Natural killer cell (primary cell): ENCODE measurements around the gene IRF2BPL. TPM values are rescaled to one million over a fixed set of nuclear protein-coding genes. Genes with fewer than 3 reads are reported as not detected.

Experiments used
- ATAC-seq, 3 donors: fragments of 150-1000 bp in 2 of 3; fragments of 200-7000 bp in 1 of 3; cut with Tn5 transposase; 1 replicate in 1 of 3; 2 replicates in 2 of 3; pipeline ENCODE4 v1.10.0; 2021; ENCODE audit warnings: mild to moderate bottlenecking in 2 of 3, moderate library complexity in 2 of 3
- DNase-seq, 2 donors: peaks; one replicate each; pipeline versions ENCODE4 v3.0.0 to v3.0.0-alpha.2; 2013 to 2021; ENCODE audit warnings: mixed read lengths in 1 of 2
- H3K27ac ChIP-seq: one replicate; pipeline ENCODE4 v1.5.1; 2013; ENCODE audit warnings: mild to moderate bottlenecking, low read length
- H3K27me3 ChIP-seq: one replicate; pipeline ENCODE4 v1.6.1; 2013; ENCODE audit warnings: low read length; ENCODE audit not compliant: control insufficient read depth, insufficient read depth
- H3K36me3 ChIP-seq: one replicate; pipeline ENCODE4 v1.6.1; 2013; ENCODE audit warnings: low read length; ENCODE audit not compliant: control insufficient read depth, insufficient read depth
- H3K4me1 ChIP-seq: one replicate; pipeline ENCODE4 v1.6.1; 2013; ENCODE audit warnings: low read length; ENCODE audit not compliant: control insufficient read depth, insufficient read depth
- H3K4me3 ChIP-seq: one replicate; pipeline ENCODE4 v1.5.1; 2013; ENCODE audit warnings: low read length
- H3K9me3 ChIP-seq: one replicate; pipeline ENCODE4 v1.6.1; 2013; ENCODE audit warnings: low read length; ENCODE audit not compliant: control insufficient read depth, insufficient read depth
- H3K27ac Mint-ChIP-seq, 2 donors: one replicate each; pipeline ENCODE4 v1.8.0; 2022; ENCODE audit warnings: mild to moderate bottlenecking in 2 of 2, mixed read lengths in 2 of 2, moderate library complexity in 1 of 2
- H3K27me3 Mint-ChIP-seq, 2 donors: one replicate each; pipeline ENCODE4 v1.8.0; 2022; ENCODE audit warnings: low read depth in 2 of 2, mixed read lengths in 2 of 2
- H3K36me3 Mint-ChIP-seq: one replicate; pipeline ENCODE4 v1.8.0; 2022; ENCODE audit warnings: mixed read lengths
- H3K4me1 Mint-ChIP-seq, 2 donors: one replicate each; pipeline ENCODE4 v1.8.0; 2022; ENCODE audit warnings: mixed read lengths in 2 of 2
- H3K4me3 Mint-ChIP-seq: one replicate; pipeline ENCODE4 v1.8.0; 2022; ENCODE audit warnings: mild to moderate bottlenecking, moderate library complexity, mixed read lengths
- H3K9me3 Mint-ChIP-seq, 2 donors: one replicate each; pipeline ENCODE4 v1.8.0; 2022; ENCODE audit warnings: mixed read lengths in 2 of 2
- WGBS: methylation state at CpG from one replicate; pipeline ENCODE4 v1.1.7; 2013; ENCODE audit warnings: missing lambda C conversion rate; ENCODE audit not compliant: insufficient coverage; 5-methylcytosine and 5-hydroxymethylcytosine counted together
- intact Hi-C: fragments of 100-400 bp; cut with micrococcal nuclease; formaldehyde crosslinking; loops from one replicate; pipeline ENCODE4 v1.14.2; 2022
- total RNA-seq, 4 donors: library from RNA; stranded (reverse); fragments of 120-200 nt in 1 of 4; gene quantifications; one replicate each; pipeline versions ENCODE4 v1.2.3 to v1.2.4, GENCODE V29; 2013 to 2022
- TF ChIP-seq, protein P1 (sequence below): fragments of 200-600 bp; IDR thresholded peaks from one replicate; pipeline ENCODE4 v1.8.0; 2022; ENCODE audit warnings: antibody characterized with exemption

IRF2BPL gene
- total RNA-seq, 3 donors from 2014 or later (not counting 1 experiment from before 2014, with no cell fraction given): 39.3 to 46.5 (median 46.3) TPM

DNA sequence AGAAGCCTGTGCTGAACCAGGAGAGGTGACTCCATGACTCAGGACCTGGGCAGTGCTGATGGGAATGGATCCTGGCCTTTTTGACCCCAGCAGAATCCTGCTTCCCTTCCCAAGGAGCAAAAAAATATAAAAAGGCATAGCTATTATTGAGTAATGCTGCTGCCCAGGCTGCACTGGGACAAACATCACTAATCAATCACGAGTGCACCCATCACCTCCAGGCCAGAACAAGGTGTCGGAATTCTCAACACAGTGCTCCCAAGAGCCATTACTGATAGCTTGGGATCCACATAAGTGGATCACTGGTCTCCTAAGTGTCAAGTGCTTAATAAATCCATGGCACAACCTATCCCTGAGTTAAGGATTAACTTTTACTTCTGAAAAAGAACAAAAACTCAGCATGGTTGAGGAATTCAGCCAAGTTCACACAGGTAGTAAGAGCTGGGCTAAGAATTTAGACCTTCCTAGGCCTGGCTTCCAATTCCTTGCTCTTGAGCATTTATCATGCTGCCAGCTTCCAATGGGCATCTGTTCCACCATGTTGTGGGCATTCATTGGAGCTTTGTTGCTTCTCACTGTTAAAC lies 31.9 kb downstream of the IRF2BPL start:
- Mint-ChIP-seq H3K9me3 (no peaks in the 10 kb centered on the region), H3K27ac (no peak overlapping the region), H3K36me3 (no peaks in the 10 kb centered on the region), H3K4me3 (no peak overlapping the region), H3K4me1 (peaks cover 0 to 8% of the 10 kb centered on the region in 2 donors), H3K27me3 (peaks cover 0 to 8% of the 10 kb centered on the region in 2 donors)
- H3K4me3 ChIP-seq: no peak overlapping the region
- no peaks in the 10 kb centered on the region for H3K9me3 ChIP-seq
- H3K27ac ChIP-seq: no peak overlapping the region
- H3K27me3 ChIP-seq: no peaks in the 10 kb centered on the region
- TF ChIP-seq, protein P1, sequence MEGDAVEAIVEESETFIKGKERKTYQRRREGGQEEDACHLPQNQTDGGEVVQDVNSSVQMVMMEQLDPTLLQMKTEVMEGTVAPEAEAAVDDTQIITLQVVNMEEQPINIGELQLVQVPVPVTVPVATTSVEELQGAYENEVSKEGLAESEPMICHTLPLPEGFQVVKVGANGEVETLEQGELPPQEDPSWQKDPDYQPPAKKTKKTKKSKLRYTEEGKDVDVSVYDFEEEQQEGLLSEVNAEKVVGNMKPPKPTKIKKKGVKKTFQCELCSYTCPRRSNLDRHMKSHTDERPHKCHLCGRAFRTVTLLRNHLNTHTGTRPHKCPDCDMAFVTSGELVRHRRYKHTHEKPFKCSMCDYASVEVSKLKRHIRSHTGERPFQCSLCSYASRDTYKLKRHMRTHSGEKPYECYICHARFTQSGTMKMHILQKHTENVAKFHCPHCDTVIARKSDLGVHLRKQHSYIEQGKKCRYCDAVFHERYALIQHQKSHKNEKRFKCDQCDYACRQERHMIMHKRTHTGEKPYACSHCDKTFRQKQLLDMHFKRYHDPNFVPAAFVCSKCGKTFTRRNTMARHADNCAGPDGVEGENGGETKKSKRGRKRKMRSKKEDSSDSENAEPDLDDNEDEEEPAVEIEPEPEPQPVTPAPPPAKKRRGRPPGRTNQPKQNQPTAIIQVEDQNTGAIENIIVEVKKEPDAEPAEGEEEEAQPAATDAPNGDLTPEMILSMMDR: no peak
- 93% methylated on average over 2 of the region's 2 CpGs for whole genome bisulfite sequencing
- ATAC-seq (no peak), DNase-seq (no peak)
- no peaks in the 10 kb centered on the region for H3K36me3 ChIP-seq
- intact Hi-C loops: no loop called here
- peaks cover 8% of the 10 kb centered on the region for H3K4me1 ChIP-seq

DNA sequence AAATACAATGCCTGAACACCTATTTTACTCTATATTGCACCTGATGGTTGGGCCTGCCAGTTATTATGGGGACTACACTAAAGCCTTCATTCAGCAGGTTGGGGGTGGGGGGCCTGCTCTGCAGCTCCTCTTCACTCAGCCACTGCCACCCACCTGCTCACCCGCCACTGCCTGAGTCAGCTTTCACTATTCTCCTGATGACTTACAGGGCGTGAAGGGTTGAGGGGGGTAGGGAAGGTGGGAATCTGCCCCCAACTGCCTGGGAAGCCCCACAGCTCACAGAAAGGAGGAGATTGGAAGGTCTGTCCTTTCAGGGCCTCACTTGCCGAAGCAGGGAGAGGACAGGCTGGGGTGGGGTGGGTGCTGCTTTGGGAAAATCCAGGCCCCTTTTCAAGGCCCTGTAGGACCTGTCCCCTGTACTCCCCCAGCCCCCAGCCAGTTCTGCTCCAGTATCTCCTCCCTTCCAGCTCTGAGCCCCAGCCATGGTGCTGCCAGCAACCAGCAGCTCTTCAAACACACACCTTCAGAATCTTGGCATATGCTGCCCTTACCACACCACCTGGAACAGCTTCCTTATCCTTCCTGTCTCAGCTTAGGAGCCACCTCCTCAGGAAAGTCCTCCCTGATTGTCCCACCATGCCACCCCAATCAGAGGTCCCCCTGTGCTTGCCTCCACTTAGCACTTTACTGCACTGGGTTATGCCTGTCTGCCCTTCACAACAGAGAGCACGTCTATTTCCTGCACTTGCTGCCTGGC lies 33.1 kb downstream of the IRF2BPL start:
- Mint-ChIP-seq H3K27ac (no peak overlapping the region), H3K4me1 (peaks cover 0 to 3% of the 10 kb centered on the region in 2 donors), H3K36me3 (no peaks in the 10 kb centered on the region), H3K4me3 (no peak overlapping the region), H3K9me3 (no peaks in the 10 kb centered on the region), H3K27me3 (peaks cover 0 to 5% of the 10 kb centered on the region in 2 donors)
- no peak overlapping the region for H3K27ac ChIP-seq
- WGBS: 75% methylated on average over 4 of the region's 4 CpGs
- H3K36me3 ChIP-seq: no peaks in the 10 kb centered on the region
- no peak overlapping the region for H3K4me3 ChIP-seq
- H3K9me3 ChIP-seq: no peaks in the 10 kb centered on the region
- no peak for ATAC-seq
- H3K27me3 ChIP-seq: no peaks in the 10 kb centered on the region
- H3K4me1 ChIP-seq: peaks cover 3% of the 10 kb centered on the region
- TF ChIP-seq, protein P1: no peak
- intact Hi-C loops: no loop called here
- DNase-seq: no peak

DNA sequence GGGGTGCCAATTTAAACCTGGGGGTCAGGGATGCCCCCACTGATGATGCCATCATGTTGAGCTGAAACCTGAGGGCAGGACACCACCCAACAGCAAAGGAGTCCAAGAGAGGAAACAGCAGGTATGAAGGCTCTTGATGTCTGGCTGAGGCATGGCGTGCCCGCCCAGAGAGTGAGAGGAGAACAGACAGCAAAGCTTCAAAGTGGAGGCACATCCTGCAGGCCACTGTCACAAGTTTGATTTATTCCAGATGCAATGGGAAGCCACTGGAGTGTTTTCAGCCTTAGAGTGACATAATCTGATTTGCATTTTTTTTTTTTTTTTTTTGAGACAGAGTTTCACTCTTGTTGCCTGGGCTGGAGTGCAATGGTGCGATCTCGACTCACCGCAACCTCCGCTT lies 34.8 kb downstream of the IRF2BPL start:
- Histone ChIP-seq H3K36me3 (no peaks in the 10 kb centered on the region), H3K27ac (no peak overlapping the region), H3K27me3 (no peaks in the 10 kb centered on the region), H3K9me3 (no peaks in the 10 kb centered on the region), H3K4me3 (no peak overlapping the region), H3K4me1 (no peaks in the 10 kb centered on the region)
- TF ChIP-seq, protein P1: no peak
- 95% methylated on average over 6 of the region's 6 CpGs for WGBS
- intact Hi-C loops: no loop called here
- H3K27me3 Mint-ChIP-seq: peaks cover 0 to 4% of the 10 kb centered on the region in 2 donors
- no peak for ATAC-seq
- H3K9me3 Mint-ChIP-seq: no peaks in the 10 kb centered on the region
- H3K4me1 Mint-ChIP-seq: peaks cover 0 to 4% of the 10 kb centered on the region in 2 donors
- H3K4me3 Mint-ChIP-seq: no peak overlapping the region
- H3K36me3 Mint-ChIP-seq: no peaks in the 10 kb centered on the region
- DNase-seq: no peak
- H3K27ac Mint-ChIP-seq: no peak overlapping the region
